Stimulated activated naive B cell treated with anti-CD40 and anti-IgM and Interleukin-4, amounts not matched to agents 10 μg/mL and 1 μg/mL and 100 μg/mL, for 72 hours (primary cell): ENCODE measurements around the gene PTPN21.
A peak's percentile ranks its signal among the peaks of the same experiment; 100 is the strongest.
"Not testable (repeated sequence)": the region's sequence is repeated elsewhere in the genome, so short reads cannot be mapped to it uniquely, and the experiment has no call there.

Source experiments
- ATAC-seq, 2 donors: fragments of 150-1000 bp; cut with Tn5 transposase; replicated peaks; 2 replicates each; pipeline ENCODE4 v1.10.0; 2021; ENCODE audit warnings: moderate library complexity in 1 of 2
- DNase-seq: peaks from one replicate; pipeline ENCODE4 v3.0.0; 2021
- H3K27ac Mint-ChIP-seq: one replicate; pipeline ENCODE4 v1.8.0; 2022; ENCODE audit warnings: mild to moderate bottlenecking, mixed read lengths
- H3K27me3 Mint-ChIP-seq, 2 donors: one replicate each; pipeline ENCODE4 v1.8.0; 2022; ENCODE audit warnings: mixed read lengths in 2 of 2
- H3K36me3 Mint-ChIP-seq, 2 donors: one replicate each; pipeline ENCODE4 v1.8.0; 2022; ENCODE audit warnings: mixed read lengths in 2 of 2, mild to moderate bottlenecking in 1 of 2
- H3K4me1 Mint-ChIP-seq, 2 donors: one replicate each; pipeline ENCODE4 v1.8.0; 2022; ENCODE audit warnings: mixed read lengths in 2 of 2, mild to moderate bottlenecking in 1 of 2
- H3K4me3 Mint-ChIP-seq, 2 donors: one replicate each; pipeline ENCODE4 v1.8.0; 2022; ENCODE audit warnings: mild to moderate bottlenecking in 2 of 2, mixed read lengths in 2 of 2, moderate library complexity in 1 of 2
- H3K9me3 Mint-ChIP-seq, 2 donors: one replicate each; pipeline ENCODE4 v1.8.0; 2022; ENCODE audit warnings: mixed read lengths in 2 of 2, mild to moderate bottlenecking in 1 of 2

Gene PTPN21

DNA sequence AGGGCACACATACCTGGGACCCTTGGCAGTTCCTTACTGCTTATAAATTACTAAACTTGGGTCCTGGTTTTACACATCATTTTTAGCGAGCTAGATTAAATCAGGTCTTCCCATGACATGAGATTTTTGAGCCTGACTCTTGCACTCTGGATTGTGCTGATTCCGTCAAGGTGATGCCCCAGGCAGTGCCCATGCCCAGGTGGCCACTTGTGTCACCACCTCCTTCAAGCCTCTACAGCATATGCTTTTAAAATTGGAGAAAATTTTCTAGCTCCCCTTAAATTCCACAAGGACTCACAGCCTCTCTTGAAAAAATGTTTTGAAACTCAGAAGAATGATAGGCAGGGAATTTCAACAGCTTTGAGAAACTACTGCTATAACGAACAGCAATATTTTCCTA lies 9.6 kb downstream of the PTPN21 start:
- peaks cover 5 to 28% of the 10 kb centered on the region in 2 donors for H3K27me3 Mint-ChIP-seq
- H3K27ac Mint-ChIP-seq: no peak overlapping the region
- H3K9me3 Mint-ChIP-seq: no peaks in the 10 kb centered on the region
- no peaks in the 10 kb centered on the region for H3K36me3 Mint-ChIP-seq
- H3K4me1 Mint-ChIP-seq: no peaks in the 10 kb centered on the region
- no peak overlapping the region for H3K4me3 Mint-ChIP-seq
- DNase-seq (no peak), ATAC-seq (no peak)

DNA sequence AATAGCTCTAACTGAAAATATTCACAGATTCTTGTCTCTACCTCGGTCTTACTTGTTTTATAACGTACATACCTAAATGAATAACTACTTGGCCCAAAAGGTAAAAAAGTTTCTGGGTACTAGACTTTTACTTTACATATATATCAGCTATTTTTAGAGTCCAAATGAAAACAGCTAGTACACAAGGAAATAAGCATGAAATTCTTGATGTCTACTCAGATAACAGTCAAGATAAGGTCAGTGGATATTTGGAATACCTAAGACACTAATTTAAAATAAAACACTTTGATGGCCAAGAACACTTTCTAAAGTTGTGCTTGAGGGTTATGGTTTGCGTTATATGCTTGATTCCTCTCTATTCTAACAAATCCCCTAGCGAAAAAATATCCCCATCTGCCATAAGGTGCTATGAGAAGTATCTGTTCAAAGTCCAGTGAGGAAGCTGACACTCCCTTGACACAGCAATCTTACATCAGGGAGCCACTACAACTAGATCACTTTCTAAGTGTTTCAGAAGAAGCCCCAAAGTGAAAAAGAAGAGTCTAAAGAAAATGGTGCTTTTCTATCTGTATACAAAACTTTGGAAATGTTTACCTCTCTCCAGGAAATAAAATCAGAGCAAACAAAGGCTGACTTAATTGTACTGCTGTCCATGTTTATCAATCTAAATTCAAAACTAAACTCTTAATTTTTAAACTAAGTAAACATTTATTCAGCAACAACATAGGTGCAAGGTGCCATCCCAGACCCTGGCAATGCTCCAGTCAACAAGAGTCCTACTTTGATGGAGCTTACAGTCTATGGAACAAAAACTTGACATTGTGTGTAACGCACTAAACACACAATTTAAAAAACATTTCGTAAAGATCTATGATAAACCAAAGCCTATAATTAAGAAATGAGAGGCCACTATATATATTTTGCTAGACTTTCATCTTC lies 11.7 kb downstream of the PTPN21 start:
- no peak overlapping the region for H3K27ac Mint-ChIP-seq
- ATAC-seq (no peak), DNase-seq (no peak)
- H3K9me3 Mint-ChIP-seq: no peaks in the 10 kb centered on the region
- H3K27me3 Mint-ChIP-seq: peaks cover 4 to 16% of the 10 kb centered on the region in 2 donors
- H3K36me3 Mint-ChIP-seq: no peaks in the 10 kb centered on the region
- no peak overlapping the region for H3K4me3 Mint-ChIP-seq
- H3K4me1 Mint-ChIP-seq: no peaks in the 10 kb centered on the region

DNA sequence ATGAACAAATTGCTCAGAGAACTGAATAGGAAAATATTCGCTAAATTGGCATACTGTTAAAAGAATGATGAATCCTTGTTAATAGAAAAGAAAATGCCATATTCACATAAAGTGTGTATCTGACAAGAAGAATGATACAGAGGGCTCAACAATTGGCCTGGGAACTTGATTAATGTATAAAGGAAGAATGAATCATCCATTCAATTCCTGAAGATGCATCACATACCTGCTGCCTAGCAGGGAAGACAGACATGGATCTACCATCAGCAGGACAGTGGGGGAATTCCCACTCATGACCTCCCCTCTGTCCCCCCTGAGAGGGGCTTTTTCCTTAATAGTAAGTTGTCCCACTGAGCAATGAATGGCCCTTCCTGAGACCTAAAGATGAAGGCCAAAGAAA lies 13.5 kb downstream of the PTPN21 start:
- Mint-ChIP-seq H3K4me1 (no peaks in the 10 kb centered on the region), H3K9me3 (no peaks in the 10 kb centered on the region), H3K4me3 (no peak overlapping the region), H3K36me3 (no peaks in the 10 kb centered on the region), H3K27ac (no peak overlapping the region), H3K27me3 (peaks cover 4 to 10% of the 10 kb centered on the region in 2 donors)
- DNase-seq (no peak), ATAC-seq (no peak)

- Mint-ChIP-seq H3K27me3 (peaks cover 12 to 14% of the 10 kb centered on the region in 2 donors), H3K27ac (no peak overlapping the region), H3K36me3 (no peaks in the 10 kb centered on the region), H3K4me1 (peaks cover 3 to 9% of the 10 kb centered on the region in 2 donors), H3K9me3 (peaks cover 0 to under 1% of the 10 kb centered on the region in 2 donors), H3K4me3 (no peak overlapping the region)
- DNase-seq (no peak), ATAC-seq (no peak)
Measured at GRCh38 chr14:88535813-88536212, 19.0 kb downstream of the PTPN21 start.

- ATAC-seq (peak; percentile 62 to 74), DNase-seq (no peak)
- peaks cover 3 to 9% of the 10 kb centered on the region in 2 donors for H3K4me1 Mint-ChIP-seq
- H3K4me3 Mint-ChIP-seq: no peak overlapping the region
- H3K27ac Mint-ChIP-seq: no peak overlapping the region
- H3K27me3 Mint-ChIP-seq: peaks cover 17 to 19% of the 10 kb centered on the region in 2 donors
- peaks cover 5 to 7% of the 10 kb centered on the region in 2 donors for H3K9me3 Mint-ChIP-seq
- H3K36me3 Mint-ChIP-seq: no peaks in the 10 kb centered on the region
Measured at GRCh38 chr14:88535149-88535548, 19.7 kb downstream of the PTPN21 start.

DNA sequence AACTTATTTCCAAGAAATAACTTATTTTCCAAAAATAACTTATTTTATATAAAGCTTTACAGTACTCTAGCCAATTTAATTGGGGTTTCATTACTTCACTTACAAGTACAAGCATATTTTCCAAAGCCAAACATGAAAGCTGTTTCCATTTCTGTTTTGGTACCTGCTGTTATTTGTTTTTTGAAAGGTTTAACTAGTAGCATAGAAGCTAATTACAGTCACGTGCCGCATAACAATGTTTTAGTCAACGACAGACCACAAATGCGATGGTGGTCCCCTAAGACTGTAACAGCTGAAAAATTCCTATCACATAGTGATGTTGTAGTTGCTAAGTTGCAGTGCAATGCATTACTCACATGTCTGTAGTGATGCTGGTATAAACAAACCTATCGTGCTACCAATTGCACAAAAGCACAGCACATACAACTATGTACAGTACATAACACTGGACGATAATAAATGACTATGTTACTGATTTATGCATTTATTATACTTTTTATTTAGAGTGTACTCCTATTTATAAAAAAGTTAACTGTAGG lies 21.7 kb downstream of the PTPN21 start:
- Mint-ChIP-seq H3K27ac (no peak overlapping the region), H3K36me3 (peaks cover 0 to 4% of the 10 kb centered on the region in 2 donors), H3K27me3 (peaks cover 29 to 35% of the 10 kb centered on the region in 2 donors), H3K4me3 (no peak overlapping the region), H3K4me1 (peaks cover 3 to 9% of the 10 kb centered on the region in 2 donors), H3K9me3 (peaks cover 10 to 13% of the 10 kb centered on the region in 2 donors)
- ATAC-seq: no peak
- no peak for DNase-seq

DNA sequence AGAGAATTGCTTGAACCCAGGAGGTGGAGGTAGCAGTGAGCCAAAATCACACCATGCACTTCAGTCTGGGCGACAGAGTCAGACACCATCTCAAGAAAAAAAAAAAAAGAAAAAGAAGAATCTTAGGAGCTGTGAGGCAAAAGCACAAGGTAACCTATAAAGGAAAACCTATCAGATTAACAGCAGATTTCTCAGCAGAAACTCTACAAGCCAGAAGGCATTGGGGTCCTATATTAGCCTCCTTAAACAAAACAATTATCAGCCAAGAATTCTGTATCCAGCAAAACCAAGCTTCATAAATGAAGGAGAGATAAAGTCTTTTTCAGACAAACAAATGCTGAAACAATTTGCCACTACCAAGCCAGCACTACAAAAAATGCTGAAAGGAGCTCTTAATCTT lies 24.9 kb downstream of the PTPN21 start:
- H3K4me3 Mint-ChIP-seq, DNase-seq, ATAC-seq, H3K36me3 Mint-ChIP-seq, H3K4me1 Mint-ChIP-seq, H3K27ac Mint-ChIP-seq: not testable (repeated sequence)
- peaks cover 13 to 16% of the 10 kb centered on the region in 2 donors for H3K9me3 Mint-ChIP-seq
- peaks cover 45 to 57% of the 10 kb centered on the region in 2 donors for H3K27me3 Mint-ChIP-seq

DNA sequence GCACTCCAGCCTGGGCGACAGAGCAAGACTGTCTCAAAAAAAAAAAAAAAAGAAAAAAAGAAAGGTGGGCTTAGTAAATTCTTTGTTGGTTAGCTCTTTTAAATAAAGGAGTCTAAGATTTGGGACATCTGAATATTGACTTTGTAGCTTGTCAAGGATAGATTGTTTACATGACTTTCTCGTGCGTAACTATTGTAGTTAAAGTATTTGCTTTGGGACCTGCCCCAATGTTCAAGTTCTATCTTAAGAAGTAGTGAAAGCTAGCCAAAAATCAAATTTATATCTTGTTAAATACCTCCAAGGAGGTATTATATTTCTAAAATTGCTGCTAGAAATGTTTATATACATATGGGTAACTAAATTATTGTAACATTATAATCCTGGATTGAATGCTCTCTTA lies 32.4 kb downstream of the PTPN21 start:
- Mint-ChIP-seq H3K4me3 (no peak overlapping the region), H3K36me3 (no peaks in the 10 kb centered on the region), H3K27ac (no peak overlapping the region), H3K4me1 (no peaks in the 10 kb centered on the region), H3K9me3 (peaks cover 0 to 4% of the 10 kb centered on the region in 2 donors), H3K27me3 (peaks cover 23 to 39% of the 10 kb centered on the region in 2 donors)
- no peak for ATAC-seq
- no peak for DNase-seq

DNA sequence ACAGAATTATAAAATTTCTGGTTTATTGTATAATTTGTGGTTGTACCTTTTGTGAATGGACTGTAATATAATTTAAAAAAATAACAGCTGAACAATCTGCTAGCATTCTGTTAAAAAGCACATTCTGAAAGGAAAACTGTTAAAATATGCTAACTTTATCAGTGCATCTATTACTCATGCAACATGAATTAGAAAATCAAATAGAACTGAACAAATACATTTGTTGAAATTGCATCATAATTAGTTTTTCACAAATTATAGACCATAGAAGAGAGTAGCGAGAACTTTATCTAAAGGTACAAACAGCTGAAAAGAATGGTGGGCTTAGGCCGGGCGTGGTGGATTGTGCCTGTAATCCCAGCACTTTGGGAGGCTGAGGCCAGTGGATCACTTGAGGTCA lies 33.0 kb downstream of the PTPN21 start:
- no peak for ATAC-seq
- no peak overlapping the region for H3K4me3 Mint-ChIP-seq
- no peaks in the 10 kb centered on the region for H3K36me3 Mint-ChIP-seq
- H3K27ac Mint-ChIP-seq: no peak overlapping the region
- H3K4me1 Mint-ChIP-seq: no peaks in the 10 kb centered on the region
- DNase-seq: no peak
- peaks cover 21 to 34% of the 10 kb centered on the region in 2 donors for H3K27me3 Mint-ChIP-seq
- H3K9me3 Mint-ChIP-seq: peaks cover 0 to 4% of the 10 kb centered on the region in 2 donors

DNA sequence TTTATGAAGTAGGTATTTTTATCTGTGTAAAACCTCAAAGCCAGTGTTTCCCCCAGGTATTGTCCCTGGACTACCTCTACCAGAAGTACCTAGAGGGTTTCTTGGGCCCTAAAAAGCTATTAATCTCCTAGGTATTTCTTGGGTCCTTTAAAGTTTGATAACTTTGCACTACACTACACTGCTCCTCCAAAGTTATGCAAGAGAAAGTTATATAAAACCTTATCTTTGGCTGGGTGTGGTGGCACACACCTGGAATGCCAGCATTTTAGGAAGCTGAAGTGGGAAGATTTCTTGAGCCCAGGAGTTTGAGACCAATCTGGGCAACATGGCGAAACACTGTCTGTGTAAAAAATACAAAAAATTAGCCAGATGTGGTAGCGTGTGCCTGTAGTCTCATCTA lies 34.9 kb downstream of the PTPN21 start:
- Mint-ChIP-seq H3K9me3 (peaks cover 0 to 2% of the 10 kb centered on the region in 2 donors), H3K27ac (no peak overlapping the region), H3K4me1 (no peaks in the 10 kb centered on the region), H3K27me3 (peaks cover 20 to 31% of the 10 kb centered on the region in 2 donors), H3K4me3 (no peak overlapping the region), H3K36me3 (no peaks in the 10 kb centered on the region)
- ATAC-seq (no peak), DNase-seq (no peak)

- peaks cover 0 to 2% of the 10 kb centered on the region in 2 donors for H3K9me3 Mint-ChIP-seq
- peaks cover 23 to 34% of the 10 kb centered on the region in 2 donors for H3K27me3 Mint-ChIP-seq
- no peaks in the 10 kb centered on the region for H3K4me1 Mint-ChIP-seq
- no peak overlapping the region for H3K27ac Mint-ChIP-seq
- DNase-seq: no peak
- H3K4me3 Mint-ChIP-seq: no peak overlapping the region
- ATAC-seq: no peak
- H3K36me3 Mint-ChIP-seq: no peaks in the 10 kb centered on the region
Measured at GRCh38 chr14:88518592-88519512, 36.0 kb downstream of the PTPN21 start.

DNA sequence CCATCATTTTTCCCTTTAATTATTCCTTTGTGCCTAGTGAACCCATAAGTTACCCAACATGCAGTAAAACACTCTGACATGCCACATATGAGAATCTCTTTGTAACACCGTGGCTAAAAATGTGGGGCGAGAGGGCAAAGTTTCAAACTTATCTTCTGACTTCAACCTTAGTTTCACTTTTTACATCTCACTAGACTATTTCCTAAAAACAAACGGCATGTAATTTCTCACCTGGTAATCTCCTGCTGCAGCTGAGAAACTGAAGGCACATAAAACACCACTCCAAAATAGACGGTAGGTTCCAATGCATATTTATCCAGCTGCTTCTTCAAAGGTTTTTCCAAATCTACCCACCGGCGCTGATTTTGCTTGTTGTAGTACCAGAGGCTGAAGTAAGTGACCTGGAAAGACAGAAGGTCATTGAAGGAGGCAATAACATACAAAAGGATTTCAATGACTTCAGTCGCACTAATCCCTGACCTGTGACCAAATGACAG lies 37.9 kb downstream of the PTPN21 start:
- H3K36me3 Mint-ChIP-seq: no peaks in the 10 kb centered on the region
- ATAC-seq: no peak
- no peaks in the 10 kb centered on the region for H3K9me3 Mint-ChIP-seq
- no peak overlapping the region for H3K27ac Mint-ChIP-seq
- no peaks in the 10 kb centered on the region for H3K4me1 Mint-ChIP-seq
- no peak overlapping the region for H3K4me3 Mint-ChIP-seq
- peaks cover 15 to 21% of the 10 kb centered on the region in 2 donors for H3K27me3 Mint-ChIP-seq
- DNase-seq: no peak

- no peak for ATAC-seq
- no peaks in the 10 kb centered on the region for H3K4me1 Mint-ChIP-seq
- H3K9me3 Mint-ChIP-seq: no peaks in the 10 kb centered on the region
- H3K27me3 Mint-ChIP-seq: peaks cover 15 to 18% of the 10 kb centered on the region in 2 donors
- H3K4me3 Mint-ChIP-seq: no peak overlapping the region
- no peak overlapping the region for H3K27ac Mint-ChIP-seq
- DNase-seq: no peak
- no peaks in the 10 kb centered on the region for H3K36me3 Mint-ChIP-seq
Measured at GRCh38 chr14:88515499-88516221, 39.1 kb downstream of the PTPN21 start.
